SU-DHL-6 (cell line): ENCODE results near the gene NDNF.

ENCODE experiments used
- H2AFZ ChIP-seq: fragments of 200-600 bp; sonication (generic); 2 replicates; pipeline ENCODE4 v1.6.1; 2014; ENCODE audit warnings: low read depth, mild to moderate bottlenecking, moderate library complexity, mixed read lengths, antibody characterized with exemption, low read length; ENCODE audit not compliant: severe bottlenecking
- H3F3A ChIP-seq: fragments of 200-600 bp; shearing (Covaris generic); 2 replicates; pipeline ENCODE4 v1.6.0; 2016; ENCODE audit warnings: antibody characterized with exemption, mild to moderate bottlenecking; ENCODE audit not compliant: insufficient read depth
- H3K27ac ChIP-seq: fragments of 200-600 bp; sonication (generic); 2 replicates; pipeline ENCODE4 v1.5.1; 2016; ENCODE audit warnings: low read depth, mild to moderate bottlenecking, low read length, moderate library complexity, mixed read lengths
- H3K27me3 ChIP-seq: fragments of 200-600 bp; sonication (generic), shearing (Covaris generic); 2 replicates; pipeline ENCODE4 v1.6.0; 2014; ENCODE audit warnings: mild to moderate bottlenecking, low read length
- H3K36me3 ChIP-seq: fragments of 200-600 bp; sonication (generic); 2 replicates; pipeline ENCODE4 v1.6.1; 2014; ENCODE audit warnings: mild to moderate bottlenecking, low read length, mixed read lengths
- H3K4me2 ChIP-seq: fragments of 300-600, 200-600 bp; shearing (Covaris generic), sonication (generic); 2 replicates; pipeline ENCODE4 v1.6.0; 2014; ENCODE audit warnings: low read length, low read depth, mild to moderate bottlenecking; ENCODE audit not compliant: poor library complexity, severe bottlenecking
- H3K4me3 ChIP-seq: fragments of 200-600 bp; sonication (generic); 2 replicates; pipeline ENCODE4 v1.5.1; 2014; ENCODE audit warnings: antibody characterized with exemption, low read length, mild to moderate bottlenecking, mixed read lengths; ENCODE audit not compliant: insufficient read depth, poor library complexity, severe bottlenecking
- H3K79me2 ChIP-seq: fragments of 200-600 bp; sonication (generic); 2 replicates; pipeline ENCODE4 v1.6.1; 2014; ENCODE audit warnings: mild to moderate bottlenecking, low read length, moderate library complexity; ENCODE audit not compliant: insufficient read depth
- H3K9ac ChIP-seq: fragments of 200-600 bp; sonication (generic); 2 replicates; pipeline ENCODE4 v1.7.0; 2014; ENCODE audit warnings: mild to moderate bottlenecking, low read length
- H3K9me2 ChIP-seq: fragments of 200-600 bp; sonication (generic); replicated peaks from 2 replicates; pipeline ENCODE4 v1.6.1; 2014; ENCODE audit warnings: low read length; ENCODE audit not compliant: insufficient read depth
- H3K9me3 ChIP-seq: fragments of 200-600 bp; sonication (generic); 2 replicates; pipeline ENCODE4 v1.6.1; 2014; ENCODE audit warnings: low read length, mixed read lengths; ENCODE audit not compliant: insufficient read depth
- H4K20me1 ChIP-seq: fragments of 200-600 bp; sonication (generic); 2 replicates; pipeline ENCODE4 v1.6.1; 2014; ENCODE audit warnings: low read depth, mild to moderate bottlenecking, antibody characterized with exemption, low read length, moderate library complexity, mixed read lengths
- CTCF ChIP-seq: fragments of 200-600 bp; sonication (generic); IDR thresholded peaks from one replicate; pipeline ENCODE4 v1.5.1; 2017; ENCODE audit warnings: antibody characterized with exemption, mild to moderate bottlenecking, low read length, moderate library complexity; ENCODE audit not compliant: insufficient read depth, poor library complexity, severe bottlenecking
- EZH2phosphoT487 ChIP-seq: fragments of 200-600 bp; sonication (generic), shearing (Covaris generic); conservative IDR thresholded peaks from 2 replicates; pipeline ENCODE4 v1.6.1; 2018; ENCODE audit warnings: mild to moderate bottlenecking, antibody characterized with exemption, low read length, moderate library complexity, mixed read lengths

Gene NDNF

GRCh38 chr4:121014544-121014943, 57.8 kb downstream of the NDNF start:
- Histone ChIP-seq H4K20me1 (no peaks in the 10 kb centered on the region), H3K4me2 (no peak overlapping the region), H3K9me2 (no peaks in the 10 kb centered on the region), H3K9ac (no peak overlapping the region), H3K9me3 (no peaks in the 10 kb centered on the region), H3K4me3 (no peak overlapping the region), H2AFZ (no peak overlapping the region), H3K79me2 (no peaks in the 10 kb centered on the region), H3F3A (no peaks in the 10 kb centered on the region), H3K27me3 (no peaks in the 10 kb centered on the region), H3K27ac (no peak overlapping the region), H3K36me3 (no peaks in the 10 kb centered on the region)
- TF ChIP-seq CTCF (no peak), EZH2phosphoT487 (no peak)

GRCh38 chr4:121011780-121012340, 60.5 kb downstream of the NDNF start:
- TF ChIP-seq EZH2phosphoT487 (no peak), CTCF (no peak)
- H3K9me3 ChIP-seq = no peaks in the 10 kb centered on the region
- H3K9ac ChIP-seq = no peak overlapping the region
- no peaks in the 10 kb centered on the region for H3K9me2 ChIP-seq
- H3K4me2 ChIP-seq = no peak overlapping the region
- H4K20me1 ChIP-seq = no peaks in the 10 kb centered on the region
- H3F3A ChIP-seq = no peaks in the 10 kb centered on the region
- H3K79me2 ChIP-seq = no peaks in the 10 kb centered on the region
- H3K36me3 ChIP-seq = no peaks in the 10 kb centered on the region
- H3K4me3 ChIP-seq = no peak overlapping the region
- H3K27me3 ChIP-seq = no peaks in the 10 kb centered on the region
- no peak overlapping the region for H3K27ac ChIP-seq
- H2AFZ ChIP-seq = no peak overlapping the region

GRCh38 chr4:121011138-121011537, 61.2 kb downstream of the NDNF start:
- no peak overlapping the region for H3K4me2 ChIP-seq
- H3K9me2 ChIP-seq = no peaks in the 10 kb centered on the region
- H3K36me3 ChIP-seq = no peaks in the 10 kb centered on the region
- no peaks in the 10 kb centered on the region for H3K79me2 ChIP-seq
- no peaks in the 10 kb centered on the region for H3K9me3 ChIP-seq
- TF ChIP-seq CTCF (no peak), EZH2phosphoT487 (no peak)
- no peaks in the 10 kb centered on the region for H3F3A ChIP-seq
- no peaks in the 10 kb centered on the region for H3K27me3 ChIP-seq
- no peak overlapping the region for H3K27ac ChIP-seq
- no peak overlapping the region for H2AFZ ChIP-seq
- H4K20me1 ChIP-seq = no peaks in the 10 kb centered on the region
- no peak overlapping the region for H3K9ac ChIP-seq
- no peak overlapping the region for H3K4me3 ChIP-seq
